ENCODE results near the gene PCNX2.

PCNX2 gene

GRCh38 chr1:233107130-233107660 lies 188.3 kb downstream of the PCNX2 start:
- no peak for DNase-seq (ENCODE audit: extremely low read depth, low read depth)
- TF ChIP-seq, protein P1, sequence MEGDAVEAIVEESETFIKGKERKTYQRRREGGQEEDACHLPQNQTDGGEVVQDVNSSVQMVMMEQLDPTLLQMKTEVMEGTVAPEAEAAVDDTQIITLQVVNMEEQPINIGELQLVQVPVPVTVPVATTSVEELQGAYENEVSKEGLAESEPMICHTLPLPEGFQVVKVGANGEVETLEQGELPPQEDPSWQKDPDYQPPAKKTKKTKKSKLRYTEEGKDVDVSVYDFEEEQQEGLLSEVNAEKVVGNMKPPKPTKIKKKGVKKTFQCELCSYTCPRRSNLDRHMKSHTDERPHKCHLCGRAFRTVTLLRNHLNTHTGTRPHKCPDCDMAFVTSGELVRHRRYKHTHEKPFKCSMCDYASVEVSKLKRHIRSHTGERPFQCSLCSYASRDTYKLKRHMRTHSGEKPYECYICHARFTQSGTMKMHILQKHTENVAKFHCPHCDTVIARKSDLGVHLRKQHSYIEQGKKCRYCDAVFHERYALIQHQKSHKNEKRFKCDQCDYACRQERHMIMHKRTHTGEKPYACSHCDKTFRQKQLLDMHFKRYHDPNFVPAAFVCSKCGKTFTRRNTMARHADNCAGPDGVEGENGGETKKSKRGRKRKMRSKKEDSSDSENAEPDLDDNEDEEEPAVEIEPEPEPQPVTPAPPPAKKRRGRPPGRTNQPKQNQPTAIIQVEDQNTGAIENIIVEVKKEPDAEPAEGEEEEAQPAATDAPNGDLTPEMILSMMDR (IDR thresholded peaks at IDR 0.05; ENCODE audit: low read depth, low read length, missing control alignments): no peak
- H3K4me3 ChIP-seq (replicated peaks; ENCODE audit: low read depth, low read length): no peak overlapping the region

DNA sequence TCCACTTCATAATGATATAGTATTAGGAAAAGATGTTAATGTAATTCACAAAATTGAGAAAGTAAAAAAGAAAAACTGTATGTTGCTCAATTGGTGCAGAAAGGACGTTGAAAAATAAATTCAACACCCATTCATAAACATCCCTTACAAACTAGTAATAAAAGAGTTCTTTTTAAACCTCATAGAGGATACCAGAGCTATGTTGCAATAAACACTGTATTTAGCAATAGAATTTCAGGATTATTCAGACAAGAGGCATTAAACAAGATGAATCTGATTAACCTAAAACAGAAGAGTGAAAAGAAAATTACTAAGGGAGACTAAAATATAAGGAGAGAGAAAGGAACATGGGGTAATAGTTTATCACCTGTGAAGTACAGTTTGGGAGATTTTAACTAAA lies 190.3 kb downstream of the PCNX2 start:
- DNase-seq (ENCODE audit: extremely low read depth, low read depth): no peak
- no peak overlapping the region for H3K4me3 ChIP-seq (replicated peaks; ENCODE audit: low read depth, low read length)
- TF ChIP-seq, protein P1 (IDR thresholded peaks at IDR 0.05; ENCODE audit: low read depth, low read length, missing control alignments): no peak

DNA sequence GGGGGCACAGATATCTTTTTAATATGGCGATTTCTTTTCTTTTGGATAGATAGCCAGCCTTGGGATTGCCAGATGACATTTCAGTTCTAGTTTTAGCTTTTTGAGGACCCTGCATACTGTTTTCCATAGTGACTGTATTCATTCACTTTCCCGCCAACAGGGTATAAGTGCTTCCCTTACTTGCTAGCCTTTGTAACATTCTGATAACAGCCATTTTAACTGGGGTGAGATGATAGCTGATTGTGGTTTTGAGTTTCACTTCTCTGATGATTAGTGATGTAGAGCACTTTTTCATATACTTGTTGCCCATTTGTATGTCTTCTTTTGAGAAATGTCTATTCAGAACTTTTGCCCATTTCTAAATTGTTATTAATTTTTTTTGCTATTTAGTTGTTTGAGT lies 193.2 kb downstream of the PCNX2 start:
- no peak for DNase-seq (ENCODE audit: extremely low read depth, low read depth)

GRCh38 chr1:233097959-233098580 lies 197.5 kb downstream of the PCNX2 start:
- TF ChIP-seq, protein P1 (IDR thresholded peaks at IDR 0.05; ENCODE audit: low read depth, low read length, missing control alignments): no peak
- no peak overlapping the region for H3K4me3 ChIP-seq (replicated peaks; ENCODE audit: low read depth, low read length)
- DNase-seq (ENCODE audit: extremely low read depth, low read depth): no peak

More for the DNA sequence above, 193.2 kb downstream of the PCNX2 start:
- no peak overlapping the region for H3K4me3 ChIP-seq (replicated peaks; ENCODE audit: low read depth, low read length)
- TF ChIP-seq, protein P1 (IDR thresholded peaks at IDR 0.05; ENCODE audit: low read depth, low read length, missing control alignments): no peak

GRCh38 chr1:233097546-233097945 lies 198.0 kb downstream of the PCNX2 start:
- TF ChIP-seq, protein P1 (IDR thresholded peaks at IDR 0.05; ENCODE audit: low read depth, low read length, missing control alignments): no peak
- DNase-seq (ENCODE audit: extremely low read depth, low read depth): no peak
- H3K4me3 ChIP-seq (replicated peaks; ENCODE audit: low read depth, low read length): no peak overlapping the region

DNA sequence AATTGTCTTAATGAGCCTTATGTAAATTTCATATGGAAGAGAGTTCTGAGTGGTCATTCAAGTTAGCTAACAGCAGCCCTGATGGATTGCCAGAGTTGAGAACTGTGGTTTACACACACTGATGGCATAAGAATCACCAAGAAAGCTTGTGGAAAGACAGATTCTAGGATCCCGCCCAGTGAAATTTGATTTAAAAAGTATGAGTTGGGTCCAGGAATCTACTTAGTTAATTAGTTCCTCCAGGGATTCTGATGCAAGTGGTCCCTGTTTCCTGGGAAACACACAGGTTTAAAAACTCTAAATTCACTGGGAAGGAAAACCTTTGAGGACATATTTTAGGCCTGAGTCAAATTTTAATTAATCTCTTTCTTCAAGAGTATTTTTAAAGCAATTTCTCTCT lies 200.8 kb downstream of the PCNX2 start:
- TF ChIP-seq, protein P1 (IDR thresholded peaks at IDR 0.05; ENCODE audit: low read depth, low read length, missing control alignments): no peak
- H3K4me3 ChIP-seq (replicated peaks; ENCODE audit: low read depth, low read length): no peak overlapping the region
- DNase-seq (ENCODE audit: extremely low read depth, low read depth): no peak

DNA sequence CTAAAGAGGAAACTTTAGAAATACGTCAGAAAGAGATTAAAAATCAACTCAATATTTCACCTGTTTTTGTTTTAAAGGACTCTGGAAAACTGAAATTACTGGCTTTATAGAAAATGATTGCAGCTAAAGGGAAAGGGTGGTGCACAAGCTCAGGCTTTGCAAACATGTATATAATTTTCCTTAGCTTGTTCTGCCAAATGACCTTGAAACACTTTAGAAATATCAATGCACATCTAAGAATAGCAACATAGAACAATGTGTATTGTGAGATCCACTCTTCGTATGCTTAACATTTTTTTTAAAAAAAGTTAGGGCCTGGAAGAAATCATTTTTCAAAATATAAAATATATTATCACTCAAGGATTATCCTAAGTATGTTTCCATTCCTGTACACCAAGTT lies 201.3 kb downstream of the PCNX2 start:
- no peak overlapping the region for H3K4me3 ChIP-seq (replicated peaks; ENCODE audit: low read depth, low read length)
- no peak for DNase-seq (ENCODE audit: extremely low read depth, low read depth)
- TF ChIP-seq, protein P1 (IDR thresholded peaks at IDR 0.05; ENCODE audit: low read depth, low read length, missing control alignments): no peak

All from HFF-Myc (cell line).